ENCODE results near the gene AFF3. TPM values are rescaled to one million over a fixed set of nuclear protein-coding genes. Genes with fewer than 3 reads are reported as not detected.

AFF3 gene
- total RNA-seq, 1 experiment from 2014 or later: 0.42 TPM

- ChIA-PET CTCF (no interaction called here), POLR2A (interaction anchor here (0.7 kb wide), 1 partner anchor 306 kb away, joined by 3 read pairs; no protein-coding TSS in a partner anchor)
- H3K27me3 Mint-ChIP-seq (ENCODE audit: insufficient read depth, unreplicated experiment): peaks cover 15% of the 10 kb centered on the region
- no TSS peak for BruUV-seq (replicated peaks)
- no peak overlapping the region for H3K4me3 Mint-ChIP-seq (ENCODE audit: unreplicated experiment)
- H3K9me3 Mint-ChIP-seq (ENCODE audit: unreplicated experiment): no peaks in the 10 kb centered on the region
- peaks cover 8% of the 10 kb centered on the region for H3K36me3 Mint-ChIP-seq (ENCODE audit: insufficient read depth, unreplicated experiment)
- no peaks in the 10 kb centered on the region for H3K4me1 Mint-ChIP-seq (ENCODE audit: insufficient read depth, unreplicated experiment)
- no peak for DNase-seq (ENCODE audit: unreplicated experiment)
- intact Hi-C loops (cut with micrococcal nuclease): no loop called here
- TF ChIP-seq CTCF (IDR thresholded peaks at IDR 0.05; ENCODE audit: unreplicated experiment): no peak
- H3K27ac Mint-ChIP-seq (ENCODE audit: low read depth, unreplicated experiment): no peak overlapping the region
Observed at GRCh38 chr2:100185516-100185915, 43.1 kb upstream of the AFF3 start.

DNA sequence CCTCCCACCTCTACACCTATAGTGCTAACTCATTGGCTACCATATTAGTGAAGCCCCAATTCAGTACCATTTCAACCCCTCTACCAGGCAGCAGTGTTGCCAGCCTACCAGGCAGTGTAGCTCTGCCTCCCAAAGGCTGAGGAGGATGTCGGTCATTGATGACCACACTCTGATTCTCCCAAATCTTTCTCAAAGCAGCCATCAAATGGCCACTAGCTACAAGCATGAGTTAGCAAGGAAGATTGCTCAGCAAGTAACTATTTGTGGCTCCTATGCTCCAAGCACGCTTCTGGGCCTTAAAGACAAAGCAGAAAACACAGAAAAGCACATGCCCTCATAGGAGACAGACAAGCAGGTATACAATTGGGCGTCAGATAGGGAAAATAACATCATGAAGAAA, 42.7 kb upstream of the AFF3 start:
- Mint-ChIP-seq H3K4me3 (ENCODE audit: unreplicated experiment) (no peak overlapping the region), H3K27ac (ENCODE audit: low read depth, unreplicated experiment) (no peak overlapping the region), H3K4me1 (ENCODE audit: insufficient read depth, unreplicated experiment) (no peaks in the 10 kb centered on the region), H3K9me3 (ENCODE audit: unreplicated experiment) (no peaks in the 10 kb centered on the region), H3K36me3 (ENCODE audit: insufficient read depth, unreplicated experiment) (peaks cover 8% of the 10 kb centered on the region), H3K27me3 (ENCODE audit: insufficient read depth, unreplicated experiment) (peaks cover 19% of the 10 kb centered on the region)
- no TSS peak for BruUV-seq (replicated peaks)
- TF ChIP-seq CTCF (IDR thresholded peaks at IDR 0.05; ENCODE audit: unreplicated experiment): no peak
- POLR2A ChIA-PET: no interaction called here
- intact Hi-C loops (cut with micrococcal nuclease): no loop called here
- no peak for DNase-seq (ENCODE audit: unreplicated experiment)
- CTCF ChIA-PET: no interaction called here

DNA sequence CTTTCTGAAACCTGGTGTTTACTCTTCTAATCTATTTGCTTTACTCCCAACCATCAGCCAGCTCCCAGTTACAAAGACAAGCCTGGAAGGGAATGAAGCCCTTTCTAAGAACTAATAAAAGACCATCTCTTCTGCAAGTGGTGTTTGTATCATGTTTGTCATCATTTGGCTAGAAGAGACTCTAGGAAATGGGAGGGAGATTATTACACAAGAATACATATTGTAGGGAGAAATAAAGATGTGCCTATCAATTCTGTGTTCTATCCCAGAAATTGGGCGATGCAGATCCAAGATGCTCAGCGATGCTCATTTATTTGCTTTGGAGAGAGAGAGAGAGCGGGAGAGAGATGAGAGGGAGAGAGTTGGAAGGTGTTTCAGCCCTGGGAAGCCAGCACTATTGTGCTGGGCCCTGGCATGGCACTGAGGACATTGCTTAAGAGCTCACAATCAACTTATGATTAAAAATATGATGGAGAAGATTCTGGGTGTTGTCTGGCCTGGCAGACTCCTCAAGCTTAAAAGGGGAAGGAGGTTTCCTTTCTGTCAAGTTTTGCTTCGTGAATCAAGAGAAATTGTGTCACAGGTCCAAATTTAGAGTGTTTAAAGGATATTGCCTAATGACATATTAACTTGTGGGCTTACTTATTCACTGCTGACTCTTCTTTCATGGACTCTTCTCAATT, 41.8 kb upstream of the AFF3 start:
- no peak overlapping the region for H3K27ac Mint-ChIP-seq (ENCODE audit: low read depth, unreplicated experiment)
- no peak for TF ChIP-seq CTCF (IDR thresholded peaks at IDR 0.05; ENCODE audit: unreplicated experiment)
- peaks cover 12% of the 10 kb centered on the region for H3K36me3 Mint-ChIP-seq (ENCODE audit: insufficient read depth, unreplicated experiment)
- intact Hi-C loops (cut with micrococcal nuclease): no loop called here
- peaks cover 22% of the 10 kb centered on the region for H3K27me3 Mint-ChIP-seq (ENCODE audit: insufficient read depth, unreplicated experiment)
- ChIA-PET POLR2A (no interaction called here), CTCF (no interaction called here)
- H3K4me3 Mint-ChIP-seq (ENCODE audit: unreplicated experiment): no peak overlapping the region
- no peaks in the 10 kb centered on the region for H3K9me3 Mint-ChIP-seq (ENCODE audit: unreplicated experiment)
- no TSS peak for BruUV-seq (replicated peaks)
- no peaks in the 10 kb centered on the region for H3K4me1 Mint-ChIP-seq (ENCODE audit: insufficient read depth, unreplicated experiment)
- no peak for DNase-seq (ENCODE audit: unreplicated experiment)

DNA sequence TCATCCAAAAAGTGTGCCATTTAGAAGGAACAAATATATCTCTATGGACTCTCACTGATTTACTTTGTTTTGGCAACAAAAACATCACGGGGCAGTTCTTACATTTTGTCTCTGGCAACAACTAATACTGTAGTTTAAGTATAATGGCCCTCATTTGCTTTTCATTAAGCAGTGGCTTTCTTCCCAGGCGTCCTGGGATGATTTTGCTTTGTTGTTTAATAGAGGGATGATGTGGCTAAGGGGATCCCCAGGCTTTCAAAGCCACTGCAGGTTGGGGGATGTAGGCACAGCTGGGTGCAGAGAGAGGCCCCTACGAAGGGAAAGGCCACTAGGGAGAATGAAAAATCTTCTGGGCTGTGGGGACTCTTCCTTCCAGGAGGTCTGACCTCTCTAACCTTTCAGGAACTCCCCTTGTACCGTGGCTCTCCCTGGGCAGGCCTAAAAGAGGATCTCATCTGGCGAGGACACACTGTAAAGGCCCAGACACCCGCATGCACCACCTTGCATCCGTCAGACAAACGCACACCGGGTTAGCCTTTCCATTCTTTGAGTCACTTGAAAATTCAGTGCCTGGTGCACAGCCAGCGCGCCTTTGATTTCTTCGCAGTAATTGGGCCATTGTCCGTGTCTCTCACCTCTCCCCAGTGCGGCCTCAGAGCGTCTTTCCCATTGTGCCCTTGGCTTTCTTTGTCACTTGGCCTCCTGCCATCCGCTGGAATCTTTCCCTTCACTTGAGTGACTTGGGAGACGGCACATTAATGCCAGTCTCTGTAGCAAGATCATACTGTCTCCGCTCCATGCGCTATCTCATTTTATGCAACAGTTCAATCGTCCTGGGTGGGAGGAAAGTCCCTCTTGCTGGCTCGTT, 40.3 kb upstream of the AFF3 start:
- peaks cover 17% of the 10 kb centered on the region for H3K36me3 Mint-ChIP-seq (ENCODE audit: insufficient read depth, unreplicated experiment)
- no peak overlapping the region for H3K4me3 Mint-ChIP-seq (ENCODE audit: unreplicated experiment)
- H3K27me3 Mint-ChIP-seq (ENCODE audit: insufficient read depth, unreplicated experiment): peaks cover 22% of the 10 kb centered on the region
- POLR2A ChIA-PET: no interaction called here
- no peaks in the 10 kb centered on the region for H3K4me1 Mint-ChIP-seq (ENCODE audit: insufficient read depth, unreplicated experiment)
- no peak for TF ChIP-seq CTCF (IDR thresholded peaks at IDR 0.05; ENCODE audit: unreplicated experiment)
- BruUV-seq (replicated peaks): no TSS peak
- CTCF ChIA-PET: no interaction called here
- H3K27ac Mint-ChIP-seq (ENCODE audit: low read depth, unreplicated experiment): no peak overlapping the region
- intact Hi-C loops (cut with micrococcal nuclease): no loop called here
- H3K9me3 Mint-ChIP-seq (ENCODE audit: unreplicated experiment): no peaks in the 10 kb centered on the region
- no peak for DNase-seq (ENCODE audit: unreplicated experiment)
